WERI-Rb-1 (cell line): Measurements from ENCODE around the gene PCYT2.

ENCODE experiments used
- DNase-seq: peaks from one replicate; pipeline ENCODE4 v3.0.0-alpha.2; 2020
- H3K27ac ChIP-seq: fragments of 250-450 bp; sonication (Bioruptor Pico); 2 replicates; pipeline ENCODE4 v1.5.1; 2020; ENCODE audit warnings: mild to moderate bottlenecking, moderate library complexity
- H3K27me3 ChIP-seq: fragments of 250-450 bp; sonication (Bioruptor Pico); 2 replicates; pipeline ENCODE4 v1.5.1; 2021; ENCODE audit warnings: mild to moderate bottlenecking, low read depth, moderate library complexity; ENCODE audit not compliant: insufficient read depth, severe bottlenecking
- H3K36me3 ChIP-seq: fragments of 250-450 bp; sonication (Bioruptor Pico); 2 replicates; pipeline ENCODE4 v1.5.1; 2020; ENCODE audit warnings: mild to moderate bottlenecking, moderate library complexity
- H3K4me3 ChIP-seq: 2 replicates; pipeline ENCODE4 v1.5.1; 2011; ENCODE audit warnings: low read depth, mild to moderate bottlenecking, control low read depth, low read length
- H3K9me3 ChIP-seq: fragments of 250-450 bp; sonication (Bioruptor Pico); 2 replicates; pipeline ENCODE4 v1.5.1; 2021; ENCODE audit warnings: mild to moderate bottlenecking, moderate library complexity; ENCODE audit not compliant: severe bottlenecking
- CTCF ChIP-seq: IDR thresholded peaks from 2 replicates; pipeline ENCODE4 v1.5.1; 2011; ENCODE audit warnings: low read depth, mild to moderate bottlenecking, control low read depth, inconsistent platforms, low read length

The PCYT2 gene

GRCh38 chr17:81952792-81953228 lies 41.6 kb upstream of the PCYT2 start:
- H3K36me3 ChIP-seq = peaks cover 20% of the 10 kb centered on the region
- no peak overlapping the region for H3K4me3 ChIP-seq
- no peak for TF ChIP-seq CTCF
- H3K27me3 ChIP-seq = no peaks in the 10 kb centered on the region
- H3K27ac ChIP-seq = no peak overlapping the region
- no peaks in the 10 kb centered on the region for H3K9me3 ChIP-seq
- no peak for DNase-seq

- H3K27ac ChIP-seq = no peak overlapping the region
Observed at GRCh38 chr17:81951785-81952684, 40.8 kb upstream of the PCYT2 start.

GRCh38 chr17:81950501-81950900 lies 39.3 kb upstream of the PCYT2 start:
- Histone ChIP-seq H3K27ac (no peak overlapping the region), H3K4me3 (no peak overlapping the region), H3K27me3 (no peaks in the 10 kb centered on the region), H3K9me3 (no peaks in the 10 kb centered on the region), H3K36me3 (peaks cover 9% of the 10 kb centered on the region)
- DNase-seq = no peak
- no peak for TF ChIP-seq CTCF

More at GRCh38 chr17:81951785-81952684, 40.8 kb upstream of the PCYT2 start:
- no peak overlapping the region for H3K4me3 ChIP-seq
- H3K9me3 ChIP-seq = no peaks in the 10 kb centered on the region
- no peaks in the 10 kb centered on the region for H3K27me3 ChIP-seq
- TF ChIP-seq CTCF = no peak
- DNase-seq = no peak
- H3K36me3 ChIP-seq = peaks cover 18% of the 10 kb centered on the region

- H3K27me3 ChIP-seq = no peaks in the 10 kb centered on the region
- peaks cover 4% of the 10 kb centered on the region for H3K9me3 ChIP-seq
- peaks cover 8% of the 10 kb centered on the region for H3K36me3 ChIP-seq
- H3K4me3 ChIP-seq = no peak overlapping the region
- no peak for DNase-seq
- no peak for TF ChIP-seq CTCF
- H3K27ac ChIP-seq = no peak overlapping the region
Observed at GRCh38 chr17:81948635-81949378, 37.6 kb upstream of the PCYT2 start.

- no peak for TF ChIP-seq CTCF
- no peak within 1 kb of the TSS for H3K27ac ChIP-seq
- no peak within 1 kb of the TSS for H3K4me3 ChIP-seq
- H3K36me3 ChIP-seq = peaks cover 2% of the 10 kb centered on the region
- no peaks in the 10 kb centered on the region for H3K27me3 ChIP-seq
- no peak for DNase-seq
- peaks cover 4% of the 10 kb centered on the region for H3K9me3 ChIP-seq
Observed at GRCh38 chr17:81947189-81947588, 36.0 kb upstream of the PCYT2 start, which contains the start of gene MYADML2. Gene MYADML2 (minus strand): TSS chr17:81947233. CDS start chr17:81941741, 5,492 bp downstream.
